ENCODE data around the gene NEUROD6. TPM values are rescaled to one million over a fixed set of nuclear protein-coding genes. Genes with fewer than 3 reads are reported as not detected.

Gene NEUROD6
- total RNA-seq, 1 experiment from 2014 or later = not detected

- no peak for TF ChIP-seq NFATC4 (CRISPR knock-in tag; IDR thresholded peaks at IDR 0.05)
- TF ChIP-seq GRHL2 (CRISPR knock-in tag; IDR thresholded peaks at IDR 0.05; ENCODE audit: insufficient replicate concordance, severe bottlenecking) = no peak
- no peak for TF ChIP-seq ZNF512 (CRISPR knock-in tag; IDR thresholded peaks at IDR 0.05; ENCODE audit: borderline replicate concordance)
- TF ChIP-seq ZMAT4 (CRISPR knock-in tag; IDR thresholded peaks at IDR 0.05) = no peak
- ChIA-PET POLR2A (interaction anchor here (0.9 kb wide), 1 partner anchor 13 kb away, joined by 3 read pairs; no protein-coding TSS in a partner anchor), CTCF (interaction anchor here (1.0 to 2.4 kb wide), 5 partner anchors 26 to 188 kb away, joined by 3 to 8 read pairs (median 3); no protein-coding TSS in a partner anchor)
- DNase-seq (ENCODE audit: low spot score) (no peak), ATAC-seq (no peak)
- H3K4me1 Mint-ChIP-seq = peaks cover 18% of the 10 kb centered on the region
- no peaks in the 10 kb centered on the region; the same call in none of the 2 replicates for H3K27me3 Mint-ChIP-seq (ENCODE audit: low read depth)
- no peaks in the 10 kb centered on the region for H3K36me3 Mint-ChIP-seq
- H3K27ac Mint-ChIP-seq = no peak overlapping the region
- H3K9me3 Mint-ChIP-seq = no peaks in the 10 kb centered on the region
- no peak overlapping the region for H3K4me3 Mint-ChIP-seq
Measured at GRCh38 chr7:31310321-31310935, 30.1 kb downstream of the NEUROD6 start.

GRCh38 chr7:31309407-31309806 lies 31.1 kb downstream of the NEUROD6 start:
- no peaks in the 10 kb centered on the region; the same call in none of the 2 replicates for H3K27me3 Mint-ChIP-seq (ENCODE audit: low read depth)
- H3K4me3 Mint-ChIP-seq = no peak overlapping the region
- peaks cover 19% of the 10 kb centered on the region for H3K4me1 Mint-ChIP-seq
- ChIA-PET POLR2A (no interaction called here), CTCF (interaction anchor here (1.7 to 2.4 kb wide), 2 partner anchors 27 to 180 kb away, joined by 3 to 8 read pairs; no protein-coding TSS in a partner anchor)
- H3K36me3 Mint-ChIP-seq = no peaks in the 10 kb centered on the region
- H3K27ac Mint-ChIP-seq = no peak overlapping the region
- DNase-seq (ENCODE audit: low spot score) (no peak), ATAC-seq (no peak)
- H3K9me3 Mint-ChIP-seq = no peaks in the 10 kb centered on the region
- TF ChIP-seq AR (CRISPR knock-in tag; IDR thresholded peaks at IDR 0.05) (no peak), E2F1 (CRISPR knock-in tag; IDR thresholded peaks at IDR 0.05) (no peak), ZNF263 (CRISPR knock-in tag; IDR thresholded peaks at IDR 0.05; ENCODE audit: low read depth) (no peak), ZMAT4 (CRISPR knock-in tag; IDR thresholded peaks at IDR 0.05) (no peak), ARID4B (CRISPR knock-in tag; IDR thresholded peaks at IDR 0.05; ENCODE audit: borderline replicate concordance) (no peak), ZNF512 (CRISPR knock-in tag; IDR thresholded peaks at IDR 0.05; ENCODE audit: borderline replicate concordance) (no peak), E2F5 (CRISPR knock-in tag; IDR thresholded peaks at IDR 0.05) (no peak), GRHL2 (CRISPR knock-in tag; IDR thresholded peaks at IDR 0.05; ENCODE audit: insufficient replicate concordance, severe bottlenecking) (no peak), USF1 (CRISPR knock-in tag; IDR thresholded peaks at IDR 0.05) (no peak), MLX (CRISPR knock-in tag; IDR thresholded peaks at IDR 0.05) (no peak)
